Measurements from ENCODE around the gene BDH1.
"Not testable (repeated sequence)": the region's sequence is repeated elsewhere in the genome, so short reads cannot be mapped to it uniquely, and the experiment has no call there.

BDH1 gene

DNA sequence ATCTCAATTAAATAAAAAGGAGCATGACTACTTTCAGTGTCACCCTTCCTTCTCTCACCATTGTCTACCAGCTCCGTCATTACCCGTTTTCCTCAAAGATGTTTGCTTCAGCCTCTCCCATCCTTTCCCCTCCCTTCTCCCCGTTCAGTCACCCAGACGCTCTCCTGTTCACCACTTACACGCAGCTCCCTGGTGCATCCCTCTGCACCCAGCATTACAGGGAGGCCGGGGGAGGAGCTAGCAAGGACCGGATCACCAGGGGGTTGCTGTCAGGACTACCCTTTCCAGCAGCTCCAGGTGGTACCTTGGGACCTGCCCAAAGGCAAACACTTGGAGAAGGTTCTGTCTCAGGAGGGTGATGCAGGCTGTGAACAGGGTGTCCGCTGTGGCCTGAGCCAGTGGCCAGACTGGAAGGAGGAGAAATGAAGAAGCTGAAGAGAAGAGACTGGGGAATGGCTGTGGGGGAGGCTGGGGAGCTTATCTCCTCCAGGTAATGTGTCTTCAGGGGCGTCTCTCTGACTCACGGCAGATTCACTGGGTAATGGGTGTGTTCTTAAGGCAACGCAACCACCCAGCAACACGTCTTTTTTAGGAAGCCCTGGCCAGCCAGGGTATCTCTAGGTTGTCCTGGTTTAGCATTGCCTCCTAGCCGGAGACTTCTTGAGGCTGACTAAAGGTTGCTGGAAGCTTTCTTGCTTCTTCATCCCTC is 21.8 kb upstream of the BDH1 start:
- DNase-seq, result no peak

DNA sequence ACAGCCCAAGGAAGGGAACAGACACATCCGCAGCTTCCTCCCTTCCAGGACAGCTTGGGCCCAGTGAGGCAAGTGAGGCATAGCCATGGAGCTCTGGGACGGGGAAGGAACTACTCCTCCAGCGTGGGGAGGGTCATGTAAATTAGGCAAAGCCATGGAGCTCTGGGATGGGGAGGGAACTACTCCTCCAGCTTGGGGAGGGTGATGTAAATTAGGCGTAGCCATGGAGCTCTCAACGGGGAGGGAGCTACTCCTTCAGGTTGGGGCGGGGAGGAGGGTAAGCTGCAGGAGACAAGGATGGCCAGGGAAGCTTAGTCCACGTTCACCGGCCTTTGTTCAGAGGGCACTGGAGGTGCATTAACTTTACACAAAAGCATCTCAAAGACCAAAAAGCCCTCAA is 21.1 kb upstream of the BDH1 start:
- no peak for DNase-seq

DNA sequence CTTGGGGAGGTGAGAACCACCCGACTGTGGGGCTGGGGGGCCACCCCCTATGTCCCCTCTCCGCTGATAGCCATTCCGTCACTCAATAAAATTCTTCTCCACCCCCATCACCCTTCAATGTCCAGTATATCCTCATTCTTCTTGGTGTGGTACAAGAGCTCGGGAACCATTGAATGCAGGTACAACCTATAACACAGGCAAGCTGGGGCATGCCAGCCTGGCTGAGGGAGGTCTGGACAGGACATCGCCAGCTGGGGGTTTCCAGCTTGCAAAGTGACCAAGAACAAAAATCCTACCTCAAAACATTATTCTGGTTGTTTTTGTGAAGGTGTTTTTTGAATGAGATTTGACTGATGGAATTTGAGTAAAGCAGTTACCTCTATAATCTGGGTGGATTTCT is 19.6 kb upstream of the BDH1 start:
- DNase-seq, result no peak

DNA sequence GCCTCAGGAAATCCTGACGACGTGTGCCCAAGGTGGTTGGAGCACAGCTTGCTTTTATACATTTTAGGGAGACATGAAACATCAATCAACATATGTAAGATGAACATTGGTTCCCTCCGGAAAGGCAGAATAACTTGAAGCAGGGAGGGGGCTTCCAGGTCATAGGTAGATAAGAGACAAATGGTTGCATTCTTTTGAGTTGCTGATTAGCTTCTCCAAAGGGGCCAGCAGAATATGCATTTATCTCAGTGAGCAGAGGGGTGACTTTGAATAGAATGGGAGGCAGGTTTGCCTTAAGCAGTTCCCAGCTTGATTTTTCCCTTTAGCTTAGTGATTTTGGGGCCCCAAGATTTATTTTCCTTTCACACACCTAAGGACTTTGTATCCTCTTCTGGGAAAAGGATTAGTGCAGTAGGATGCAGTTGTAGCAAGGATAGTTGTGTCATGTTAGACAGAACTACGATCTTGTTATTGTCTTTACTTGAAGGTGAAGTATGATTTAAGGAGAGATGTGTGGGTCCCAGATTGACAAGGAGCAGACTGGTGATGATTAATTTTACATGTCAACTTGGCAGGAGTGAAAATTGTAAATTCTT is 18.7 kb upstream of the BDH1 start:
- DNase-seq, result not testable (repeated sequence)

DNA sequence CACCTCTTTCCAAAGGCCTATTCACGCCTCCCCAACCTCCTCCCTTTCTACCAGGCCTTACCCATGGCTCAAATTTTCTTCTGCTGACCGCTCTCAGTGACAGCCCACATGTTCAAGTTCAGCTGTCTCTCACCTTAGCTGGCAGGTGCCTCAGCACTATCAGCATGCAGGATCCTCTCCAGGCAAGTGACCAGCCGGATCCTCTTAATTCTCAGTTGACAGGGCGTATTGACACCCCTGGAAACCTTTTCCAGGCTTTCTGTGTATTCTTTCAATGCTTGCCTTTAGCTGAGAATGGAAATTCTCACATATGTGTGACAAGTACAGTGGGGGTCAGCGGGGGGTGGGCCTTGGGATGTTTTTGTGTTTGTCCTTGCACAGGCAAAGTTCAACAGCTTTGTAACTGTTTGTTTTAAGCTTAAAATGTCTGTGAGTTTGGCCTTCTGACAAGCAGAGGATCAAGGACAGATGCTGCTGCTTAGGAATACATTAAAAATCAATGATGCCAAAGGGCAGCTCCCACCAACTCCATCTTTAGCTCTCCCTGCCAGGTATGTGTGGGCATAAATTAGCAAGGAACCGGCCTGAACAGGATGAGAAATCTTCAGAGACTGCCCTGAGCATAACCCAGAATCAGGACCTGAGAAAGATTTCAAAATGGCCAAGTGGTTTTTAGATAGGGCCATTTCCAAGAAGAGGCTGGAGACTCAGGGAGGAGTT is 17.4 kb upstream of the BDH1 start:
- no peak for DNase-seq

DNA sequence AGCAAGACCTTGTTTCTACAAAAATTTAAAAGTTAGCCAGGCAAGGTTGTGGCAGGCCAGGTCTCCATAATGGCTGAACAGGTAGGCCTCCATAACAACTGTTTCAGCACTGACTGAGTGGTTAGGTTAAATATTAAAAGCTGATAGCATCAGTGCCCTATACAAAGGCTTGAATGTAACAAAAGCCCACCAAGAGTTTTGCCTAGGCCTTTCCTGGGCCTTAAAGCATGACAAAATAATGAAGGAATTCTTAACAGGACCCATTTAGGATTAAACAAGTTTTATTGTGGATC is 16.1 kb upstream of the BDH1 start:
- DNase-seq, result not testable (repeated sequence)

DNA sequence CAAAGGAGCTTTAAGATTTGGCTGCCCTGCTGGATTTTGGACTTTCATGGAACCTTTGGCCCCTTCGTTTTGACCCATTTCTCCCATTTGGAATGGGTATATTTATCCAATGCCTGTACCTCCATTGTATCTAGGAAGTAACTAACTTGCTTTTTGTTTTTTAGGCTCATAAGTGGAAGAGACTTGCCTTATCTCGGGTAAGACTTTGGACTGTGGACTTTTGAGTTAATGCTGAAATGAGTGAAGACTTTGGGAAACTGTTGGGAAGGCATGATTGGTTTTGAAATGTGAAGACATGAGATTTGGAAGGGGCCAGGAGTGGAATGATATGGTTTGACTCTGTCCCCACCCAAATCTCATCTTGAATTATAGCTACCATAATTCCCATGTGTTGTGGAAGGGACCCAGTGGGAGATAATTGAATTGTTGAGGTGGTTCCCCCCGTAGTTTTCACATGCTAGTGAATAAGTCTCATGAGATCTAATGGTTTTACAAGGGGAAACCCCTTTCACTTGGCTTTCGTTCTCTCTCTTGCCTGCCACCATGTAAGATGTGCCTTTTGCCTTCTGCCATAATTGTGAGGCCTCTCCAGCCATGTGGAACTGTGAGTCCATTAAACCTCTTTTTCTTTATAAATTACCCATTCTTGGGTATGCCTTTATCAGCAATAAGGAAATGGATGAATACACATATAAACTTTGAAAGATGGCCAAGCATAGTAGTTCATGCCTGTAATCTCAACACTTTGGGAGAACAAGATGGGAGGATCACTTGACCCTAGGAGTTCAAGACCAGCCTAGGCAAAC is 15.5 kb upstream of the BDH1 start:
- DNase-seq, result not testable (repeated sequence)

DNA sequence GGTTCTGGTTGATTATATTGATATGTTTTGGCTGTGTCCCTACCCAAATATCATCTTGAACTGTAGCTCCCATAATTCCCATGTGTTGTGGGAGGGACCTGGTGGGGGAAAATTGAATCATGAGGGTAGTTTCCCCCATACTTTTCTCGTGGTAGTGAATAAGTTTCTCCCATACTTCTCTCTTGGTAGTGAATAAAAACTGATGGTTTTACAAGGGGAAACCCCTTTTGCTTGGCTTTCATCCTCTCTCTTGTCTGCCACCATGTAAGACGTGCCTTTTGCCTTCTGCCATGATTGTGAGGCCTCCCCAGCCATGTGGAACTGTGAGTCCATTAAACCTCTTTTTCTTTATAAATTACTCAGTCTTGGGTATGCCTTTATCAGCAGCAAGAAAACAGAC is 13.7 kb upstream of the BDH1 start:
- not testable (repeated sequence) for DNase-seq

DNA sequence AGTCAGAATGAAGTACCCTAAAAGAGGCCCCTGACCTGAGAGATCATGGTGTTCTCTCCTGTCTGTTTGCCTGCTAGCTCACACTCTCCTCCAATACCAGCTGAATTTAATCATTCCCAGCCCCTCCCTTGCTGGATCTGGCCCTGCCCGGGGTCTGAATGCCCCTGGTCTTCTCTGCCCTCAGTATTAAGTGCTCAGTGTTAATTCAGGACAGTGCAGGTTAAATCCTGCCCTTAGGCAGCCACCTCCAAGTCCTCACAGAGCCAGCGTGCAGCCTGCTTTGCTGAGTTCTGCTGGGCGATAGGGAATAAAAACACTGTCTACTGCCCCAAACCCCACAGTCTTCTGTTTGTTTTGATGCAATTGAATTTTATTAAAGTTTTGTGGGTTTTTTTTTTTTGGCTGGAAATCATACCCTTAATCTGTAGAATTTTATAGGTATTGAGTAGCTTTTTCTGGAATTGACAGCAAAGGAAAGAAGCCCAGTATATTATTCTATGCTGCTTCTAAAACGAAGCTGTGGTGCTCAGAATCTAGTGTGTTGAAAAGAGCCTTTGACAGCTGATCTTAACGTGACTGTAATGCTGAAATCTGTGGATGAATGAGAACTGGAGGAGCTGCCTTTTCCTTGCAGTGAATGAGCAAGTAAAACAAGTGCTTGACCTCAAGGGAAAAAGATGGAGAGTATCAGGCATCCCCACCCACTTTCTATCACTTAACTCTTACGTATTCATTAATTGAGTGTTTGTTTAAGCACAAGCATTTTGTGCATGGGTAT is 12.3 kb upstream of the BDH1 start:
- no peak for DNase-seq

DNA sequence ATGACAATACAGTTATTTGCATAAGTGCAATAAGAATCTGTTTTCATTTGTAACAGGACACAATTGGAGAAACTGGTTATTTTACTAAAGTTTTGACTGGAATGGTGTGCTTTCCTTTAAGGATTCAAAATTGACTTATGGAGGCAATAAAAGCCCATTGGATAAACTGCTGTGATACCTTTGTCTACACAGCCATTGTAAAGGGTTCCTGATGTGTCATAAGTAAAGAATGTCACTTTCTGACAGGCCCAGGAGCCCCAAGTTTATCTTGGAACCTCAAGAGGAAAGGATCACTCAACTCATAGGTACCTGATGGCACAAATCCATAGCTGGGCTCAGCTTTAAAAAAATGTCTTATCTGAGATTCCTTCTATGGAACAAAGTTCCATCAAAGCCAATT is 10.4 kb upstream of the BDH1 start:
- not testable (repeated sequence) for DNase-seq

DNA sequence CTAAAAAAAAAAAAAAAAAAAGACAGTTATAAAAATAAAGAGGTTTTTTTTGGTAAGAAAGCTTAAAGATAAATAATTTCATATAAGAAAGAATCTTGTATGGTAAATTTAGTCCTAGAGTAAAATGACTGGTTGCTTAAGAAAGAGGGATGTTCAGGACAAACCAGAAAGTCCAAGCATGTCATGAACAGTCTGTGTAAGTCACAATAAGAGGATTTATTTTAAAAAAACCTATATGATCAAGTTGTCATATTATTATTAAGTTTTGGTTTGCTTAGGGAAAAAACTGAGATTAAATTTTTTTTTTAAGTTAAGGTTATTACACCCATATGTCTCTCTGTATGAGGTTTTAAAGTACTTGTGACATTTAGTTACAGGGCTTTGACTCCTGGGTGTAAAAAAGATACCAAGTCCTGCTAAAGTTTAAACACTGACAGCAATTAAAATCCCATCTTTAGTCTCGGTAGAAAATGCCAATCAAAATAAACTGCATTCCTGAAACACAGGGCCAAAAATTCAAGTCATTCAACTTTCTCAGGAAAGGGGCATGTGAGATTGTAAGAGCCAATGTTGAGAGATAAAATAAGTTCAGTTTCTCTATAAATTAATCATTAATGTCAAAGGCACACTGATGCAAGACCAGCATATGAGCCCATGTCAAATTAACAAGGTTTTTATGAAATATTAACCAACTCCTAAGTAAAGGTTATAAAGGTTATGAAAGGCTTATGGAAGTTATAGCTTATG is 8.5 kb upstream of the BDH1 start:
- DNase-seq, result no peak

DNA sequence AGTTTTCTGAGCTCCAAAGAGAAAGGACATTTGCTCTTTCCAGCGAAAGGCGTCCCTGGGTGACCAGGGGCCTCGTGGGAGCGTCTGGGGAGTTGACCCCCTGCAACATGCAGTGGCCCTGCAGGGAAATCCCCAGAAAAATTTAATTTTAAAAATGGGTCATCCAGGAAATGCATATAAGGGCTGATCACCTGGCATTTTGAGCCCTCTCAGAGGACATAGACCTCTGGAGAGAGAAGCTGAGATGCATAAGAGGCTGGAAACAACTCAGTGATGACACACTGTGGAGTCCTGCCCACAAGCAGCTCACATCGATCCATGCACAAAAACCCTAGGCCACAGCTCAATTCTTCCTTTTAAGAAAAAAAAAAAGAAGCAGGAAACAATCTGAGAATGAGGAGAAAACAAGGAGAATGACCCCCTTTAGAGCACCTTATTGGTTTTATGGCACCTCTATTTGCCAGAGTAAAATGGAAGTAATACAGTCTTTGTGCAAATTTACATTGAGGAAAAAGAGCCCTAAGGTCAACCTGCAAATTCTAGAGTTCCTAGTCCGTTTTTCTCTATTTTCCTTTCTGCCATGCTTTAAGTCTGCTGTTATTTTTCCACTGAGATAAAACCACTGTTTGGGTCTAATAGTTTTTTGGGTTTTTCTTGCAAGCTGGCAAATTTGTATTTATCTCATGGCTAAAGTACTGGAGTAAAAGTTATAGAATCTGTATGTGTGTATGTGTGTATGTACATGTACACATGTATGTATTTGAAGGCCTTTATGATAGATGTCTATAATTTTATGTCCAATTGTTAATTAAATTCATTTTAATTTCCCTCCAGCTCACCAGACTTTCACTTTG is 6.9 kb upstream of the BDH1 start:
- DNase-seq, result no peak

DNA sequence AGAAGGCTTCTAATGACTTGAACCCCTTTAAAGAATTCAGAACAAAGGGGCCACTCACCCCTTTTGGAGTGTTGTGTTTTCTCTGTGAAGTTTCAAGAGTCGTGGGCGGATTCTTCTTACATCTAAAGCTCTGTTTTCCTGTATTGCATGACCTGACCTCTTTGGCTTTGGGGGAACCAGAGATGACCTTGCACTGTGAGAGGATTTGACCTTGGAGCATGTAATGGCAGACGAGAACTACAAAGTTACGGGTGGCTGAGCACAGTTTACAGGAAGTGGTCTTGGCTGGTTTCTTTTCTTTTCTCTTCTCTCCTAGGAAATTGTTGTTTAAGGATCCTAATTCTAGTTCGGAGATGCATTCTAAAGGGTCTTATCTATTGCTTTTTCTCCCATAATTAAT is 6.2 kb upstream of the BDH1 start:
- DNase-seq, result no peak

DNA sequence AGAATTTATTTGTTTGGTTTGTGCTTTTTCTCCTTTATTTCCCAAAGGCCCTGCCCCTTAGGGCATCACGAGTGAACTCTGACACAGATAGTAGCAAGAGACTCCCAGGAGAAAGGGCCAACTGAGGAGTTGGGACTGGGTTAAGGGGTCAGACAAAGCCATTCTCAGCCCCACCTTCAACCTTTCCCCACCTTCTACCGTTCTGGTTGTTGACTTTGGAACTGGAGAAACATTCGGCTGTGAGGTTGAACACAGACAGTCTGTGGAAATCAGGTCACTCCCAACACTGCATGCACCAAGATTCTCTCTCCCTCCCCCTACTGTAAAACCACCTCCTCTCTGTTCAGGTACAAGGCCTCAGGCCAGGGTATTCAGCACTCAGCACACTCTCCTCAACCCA is 3.9 kb upstream of the BDH1 start:
- no peak for DNase-seq

DNA sequence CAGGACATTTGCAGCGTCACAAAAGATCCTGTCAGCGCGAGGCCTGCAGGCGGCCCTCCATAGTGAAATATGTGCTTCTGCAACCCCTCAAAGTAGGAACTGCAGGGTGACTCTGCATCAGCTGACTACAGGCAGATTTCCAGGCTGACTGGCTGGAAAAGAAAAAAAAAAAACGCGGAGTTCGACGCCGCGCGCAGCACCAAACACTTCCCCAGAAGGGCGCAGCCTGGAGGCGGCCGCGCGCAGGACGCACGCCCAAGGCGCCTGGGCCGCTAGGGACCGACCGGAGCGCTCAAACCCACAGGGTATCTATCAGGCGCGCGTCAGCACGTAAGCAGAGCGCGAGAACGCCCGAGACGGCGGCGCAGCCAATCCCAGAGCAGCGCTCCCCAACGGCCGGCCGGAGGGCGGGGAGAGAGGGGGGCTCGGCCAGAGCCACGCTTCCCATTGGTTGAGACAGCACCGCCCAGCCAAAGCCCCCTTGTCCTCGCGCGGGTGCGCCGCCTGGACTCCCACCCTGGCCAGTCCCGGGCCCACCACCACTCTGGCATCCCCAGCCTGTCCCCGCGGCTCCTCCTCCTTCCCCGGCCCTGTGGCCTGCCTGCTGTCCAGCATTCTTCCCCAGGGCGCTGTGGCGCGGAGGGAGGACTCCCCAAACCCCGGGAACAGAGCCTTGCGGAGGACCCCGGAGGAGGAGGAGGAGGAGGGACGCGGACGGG is 1.0 kb downstream of the BDH1 start:
- DNase-seq, result peak; percentile 98 to 99

DNA sequence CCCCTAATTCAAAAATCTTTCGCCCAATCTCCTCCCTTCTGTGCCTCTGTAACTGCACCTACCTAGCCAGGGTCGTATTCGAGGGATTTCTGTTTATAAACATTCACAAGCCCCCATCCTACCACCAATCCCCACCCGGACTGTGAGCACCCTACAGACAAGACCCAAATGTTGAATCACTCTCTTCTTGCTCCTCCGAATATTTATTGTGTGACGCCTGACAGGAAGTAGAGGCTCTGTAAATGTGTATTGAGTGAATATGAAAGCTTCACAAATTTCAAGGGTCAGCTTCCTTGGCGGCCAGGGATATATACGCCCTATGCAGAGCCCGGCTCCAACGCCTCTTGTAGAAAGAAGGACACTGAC is 1.6 kb downstream of the BDH1 start:
- no peak for DNase-seq

DNA sequence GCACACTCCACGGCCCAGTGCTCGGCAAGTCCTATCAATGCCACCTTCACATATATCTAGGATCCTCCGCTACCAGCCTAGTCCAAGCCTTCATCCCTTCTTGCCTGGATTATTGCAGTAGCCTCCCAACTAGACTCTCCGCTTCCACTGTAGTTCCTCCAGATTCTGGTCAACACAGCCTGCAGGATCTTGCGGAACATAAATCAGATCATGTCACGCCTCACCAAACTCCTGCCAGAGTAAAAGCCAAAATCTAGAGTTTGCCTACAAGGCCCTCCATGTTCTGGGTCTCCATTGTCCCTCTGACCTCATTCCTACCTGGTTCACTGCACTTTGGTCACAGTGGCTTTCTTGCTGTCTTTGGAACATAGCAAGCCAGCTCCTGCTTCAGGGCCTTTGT is 3.6 kb downstream of the BDH1 start:
- DNase-seq, result no peak

DNA sequence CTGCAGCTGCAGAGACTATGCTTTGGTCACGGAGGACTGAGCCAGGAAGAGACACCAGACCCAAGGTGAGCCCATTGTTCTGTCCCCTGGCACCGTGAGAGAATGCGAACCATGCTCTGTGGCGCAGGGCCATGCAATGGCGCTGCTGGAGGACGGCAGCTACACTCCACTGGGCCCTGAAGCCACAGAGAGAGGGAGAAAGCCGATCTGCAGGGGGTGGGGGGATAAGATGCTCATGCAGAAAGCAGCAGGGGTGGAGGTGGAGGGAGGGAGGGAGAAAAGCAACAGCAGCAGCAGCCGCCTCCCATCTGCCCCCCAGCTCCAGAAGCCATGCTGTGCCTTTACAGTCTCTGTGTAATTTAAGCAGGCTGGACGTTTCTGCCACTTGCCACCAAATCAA is 5.3 kb downstream of the BDH1 start:
- DNase-seq, result no peak

DNA sequence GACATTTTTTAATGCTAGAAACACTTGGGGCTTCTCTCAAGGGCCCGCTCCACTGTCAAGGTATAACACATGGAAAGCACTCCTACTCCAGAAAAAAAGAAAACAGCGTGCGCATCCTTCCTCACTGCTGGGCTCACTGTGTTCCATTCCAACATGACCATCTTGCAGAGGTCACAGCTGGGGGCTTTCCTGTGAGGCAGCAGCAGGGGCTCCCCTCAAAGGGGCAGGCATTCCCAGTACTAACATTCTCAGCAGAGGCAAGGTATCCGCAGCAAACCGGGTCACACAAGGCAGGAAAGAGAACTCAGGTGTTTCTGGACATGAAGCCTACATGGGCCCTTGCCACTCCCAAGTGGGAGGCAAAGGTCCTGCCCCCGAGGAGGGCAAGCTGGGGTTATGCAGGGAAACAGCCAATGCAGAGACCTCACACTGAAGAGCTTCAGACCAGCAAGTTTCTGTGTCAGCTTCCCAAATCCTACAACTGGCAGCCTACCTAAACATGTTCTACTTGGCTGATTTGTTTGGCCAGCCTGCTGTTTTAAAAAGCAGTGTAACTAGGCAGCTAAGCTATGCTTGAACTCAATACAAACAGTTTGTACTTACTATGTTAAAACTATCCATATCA is 6.4 kb downstream of the BDH1 start:
- DNase-seq, result no peak

Measured in NCI-H524 (cell line).